Caco-2 (cell line): Measurements from ENCODE around the gene ADGRL3. TPM values are rescaled to one million over a fixed set of nuclear protein-coding genes. Genes with fewer than 3 reads are reported as not detected.

Experiments
- BruUV-seq: library from RNA; stranded (reverse); fragments of 400-500 nt; replicated peaks from 2 replicates; lab custom pipeline; 2021; lab: Mats Ljungman, UMichigan
- CTCF ChIA-PET: fragments of 300-600 bp; sonication (Branson Sonifier 250); formaldehyde crosslinking; loops from one replicate; lab custom pipeline; 2022; ENCODE audit warnings: antibody characterized with exemption; lab: Charles Lee
- POLR2A ChIA-PET: fragments of 300-600 bp; sonication (Branson Sonifier 250); formaldehyde crosslinking; loops from one replicate; lab custom pipeline; 2022; ENCODE audit warnings: antibody characterized with exemption; lab: Charles Lee
- DNase-seq, 2 experiments: peaks; one replicate each; pipeline versions ENCODE4 v3.0.0 to v3.0.0-alpha.2; 2020 to 2022
- H3K27me3 ChIP-seq: replicated peaks from 2 replicates; pipeline ENCODE4 v1.6.0; 2011; ENCODE audit warnings: low read length; ENCODE audit not compliant: control insufficient read depth, insufficient read depth
- H3K36me3 ChIP-seq: 2 replicates; pipeline ENCODE4 v1.5.1; 2011; ENCODE audit warnings: low read length; ENCODE audit not compliant: control insufficient read depth, insufficient read depth
- H3K4me1 ChIP-seq: fragments of 250-450 bp; sonication (Bioruptor Pico); 2 replicates; pipeline ENCODE4 v1.5.1; 2020; ENCODE audit warnings: mild to moderate bottlenecking
- H3K4me3 ChIP-seq: 2 replicates; pipeline ENCODE4 v1.5.1; 2011; ENCODE audit warnings: low read depth, mild to moderate bottlenecking, control low read depth, low read length
- H3K9me3 ChIP-seq: fragments of 250-450 bp; sonication (Bioruptor Pico); 2 replicates; pipeline ENCODE4 v1.5.1; 2020; ENCODE audit warnings: mild to moderate bottlenecking, moderate library complexity
- H3K27ac Mint-ChIP-seq: one replicate; pipeline ENCODE4 v1.8.0; 2022; ENCODE audit warnings: mixed read lengths; ENCODE audit not compliant: unreplicated experiment
- H3K27me3 Mint-ChIP-seq: one replicate; pipeline ENCODE4 v1.8.0; 2022; ENCODE audit warnings: mixed read lengths; ENCODE audit not compliant: insufficient read depth, unreplicated experiment
- H3K36me3 Mint-ChIP-seq: one replicate; pipeline ENCODE4 v1.8.0; 2022; ENCODE audit warnings: mild to moderate bottlenecking, mixed read lengths; ENCODE audit not compliant: insufficient read depth, unreplicated experiment
- H3K4me1 Mint-ChIP-seq: one replicate; pipeline ENCODE4 v1.8.0; 2022; ENCODE audit warnings: low read depth, mixed read lengths; ENCODE audit not compliant: unreplicated experiment
- H3K4me3 Mint-ChIP-seq: one replicate; pipeline ENCODE4 v1.8.0; 2022; ENCODE audit warnings: mild to moderate bottlenecking, moderate library complexity, mixed read lengths; ENCODE audit not compliant: unreplicated experiment
- H3K9me3 Mint-ChIP-seq: one replicate; pipeline ENCODE4 v1.8.0; 2022; ENCODE audit warnings: mixed read lengths; ENCODE audit not compliant: unreplicated experiment
- intact Hi-C: fragments of 100-400 bp; cut with micrococcal nuclease; formaldehyde crosslinking; loops from one replicate; pipeline ENCODE4 v1.10.0; 2022; ENCODE audit not compliant: unreplicated experiment
- total RNA-seq: library from RNA; stranded (reverse); gene quantifications from 2 replicates; pipeline ENCODE4 v1.2.3, GENCODE V29; 2022
- TF ChIP-seq, protein P1 (sequence below), 2 experiments: fragments of 200-600 bp in 1 of 2; IDR thresholded peaks; 1 replicate in 1 of 2; 2 replicates in 1 of 2; pipeline versions ENCODE4 v1.5.1 to v1.8.0; 2011 to 2022; ENCODE audit warnings: antibody characterized with exemption in 1 of 2, control low read depth in 1 of 2, inconsistent platforms in 1 of 2, low read depth in 1 of 2, low read length in 1 of 2, mild to moderate bottlenecking in 1 of 2, moderate library complexity in 1 of 2; ENCODE audit not compliant: insufficient read depth in 1 of 2, severe bottlenecking in 1 of 2, unreplicated experiment in 1 of 2

The ADGRL3 gene
- total RNA-seq, 1 experiment from 2014 or later, result 1.5 TPM

DNA sequence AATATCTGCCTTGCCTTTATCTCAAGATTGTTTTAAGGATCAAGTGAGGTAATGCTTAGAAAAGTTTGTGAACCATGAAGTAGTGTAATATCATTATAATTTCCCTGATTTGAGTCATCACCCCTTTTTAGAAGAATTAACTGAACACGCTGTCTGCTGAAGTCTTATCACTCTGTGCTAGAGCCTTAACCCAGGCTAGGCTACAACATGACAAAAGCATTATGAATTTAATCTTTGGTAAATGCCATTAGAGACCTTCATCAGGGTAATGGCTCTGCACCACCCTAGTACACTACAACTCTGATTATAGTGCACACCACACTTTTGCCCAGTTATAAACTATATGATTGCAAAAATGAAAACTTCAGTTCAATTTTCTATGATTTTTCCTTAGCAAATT is 118.3 kb downstream of the ADGRL3 start:
- H3K27me3 Mint-ChIP-seq, result no peaks in the 10 kb centered on the region
- TF ChIP-seq, protein P1, sequence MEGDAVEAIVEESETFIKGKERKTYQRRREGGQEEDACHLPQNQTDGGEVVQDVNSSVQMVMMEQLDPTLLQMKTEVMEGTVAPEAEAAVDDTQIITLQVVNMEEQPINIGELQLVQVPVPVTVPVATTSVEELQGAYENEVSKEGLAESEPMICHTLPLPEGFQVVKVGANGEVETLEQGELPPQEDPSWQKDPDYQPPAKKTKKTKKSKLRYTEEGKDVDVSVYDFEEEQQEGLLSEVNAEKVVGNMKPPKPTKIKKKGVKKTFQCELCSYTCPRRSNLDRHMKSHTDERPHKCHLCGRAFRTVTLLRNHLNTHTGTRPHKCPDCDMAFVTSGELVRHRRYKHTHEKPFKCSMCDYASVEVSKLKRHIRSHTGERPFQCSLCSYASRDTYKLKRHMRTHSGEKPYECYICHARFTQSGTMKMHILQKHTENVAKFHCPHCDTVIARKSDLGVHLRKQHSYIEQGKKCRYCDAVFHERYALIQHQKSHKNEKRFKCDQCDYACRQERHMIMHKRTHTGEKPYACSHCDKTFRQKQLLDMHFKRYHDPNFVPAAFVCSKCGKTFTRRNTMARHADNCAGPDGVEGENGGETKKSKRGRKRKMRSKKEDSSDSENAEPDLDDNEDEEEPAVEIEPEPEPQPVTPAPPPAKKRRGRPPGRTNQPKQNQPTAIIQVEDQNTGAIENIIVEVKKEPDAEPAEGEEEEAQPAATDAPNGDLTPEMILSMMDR (IDR thresholded peaks at IDR 0.05; ENCODE audit: insufficient read depth in 1 of 2, low read depth in 1 of 2, low read length in 1 of 2, severe bottlenecking in 1 of 2, unreplicated experiment in 1 of 2), result no peak
- intact Hi-C loops, result no loop called here
- no peaks in the 10 kb centered on the region for H3K4me1 ChIP-seq
- H3K36me3 ChIP-seq, result no peaks in the 10 kb centered on the region
- no peak for DNase-seq
- H3K27ac Mint-ChIP-seq, result no peak overlapping the region
- H3K4me3 ChIP-seq, result no peak overlapping the region
- H3K9me3 ChIP-seq, result peaks cover 1% of the 10 kb centered on the region; the same call in 1 of the 2 replicates
- BruUV-seq, result no TSS peak
- no peaks in the 10 kb centered on the region for H3K36me3 Mint-ChIP-seq
- H3K27me3 ChIP-seq, result no peaks in the 10 kb centered on the region
- ChIA-PET POLR2A (no interaction called here), CTCF (no interaction called here)
- H3K9me3 Mint-ChIP-seq, result peaks cover 3% of the 10 kb centered on the region
- H3K4me1 Mint-ChIP-seq, result no peaks in the 10 kb centered on the region
- no peak overlapping the region for H3K4me3 Mint-ChIP-seq

DNA sequence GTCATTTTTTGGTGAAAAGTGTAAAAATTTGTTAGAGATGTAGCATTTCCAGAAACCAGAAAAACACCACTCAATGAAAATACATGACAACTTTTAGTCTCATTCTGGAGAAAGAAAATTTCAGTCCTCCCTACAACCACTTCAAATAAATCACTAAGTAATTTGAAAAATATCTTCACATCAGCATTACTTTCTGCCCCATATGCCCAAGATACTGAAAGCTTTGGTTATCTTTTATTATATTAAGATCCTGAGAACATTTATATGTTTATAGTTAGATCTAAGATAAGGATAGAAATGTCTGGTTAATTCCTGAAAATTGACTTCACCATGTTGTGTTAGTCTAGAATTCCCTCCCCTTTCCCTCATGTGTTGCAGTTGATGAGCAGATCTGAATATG is 119.0 kb downstream of the ADGRL3 start:
- Histone ChIP-seq H3K4me3 (no peak overlapping the region), H3K4me1 (no peaks in the 10 kb centered on the region), H3K36me3 (no peaks in the 10 kb centered on the region), H3K27me3 (no peaks in the 10 kb centered on the region), H3K9me3 (peaks cover 5% of the 10 kb centered on the region; the same call in 1 of the 2 replicates)
- H3K4me3 Mint-ChIP-seq, result no peak overlapping the region
- ChIA-PET CTCF (no interaction called here), POLR2A (no interaction called here)
- no peaks in the 10 kb centered on the region for H3K27me3 Mint-ChIP-seq
- peaks cover 10% of the 10 kb centered on the region for H3K9me3 Mint-ChIP-seq
- no peak for DNase-seq
- no peaks in the 10 kb centered on the region for H3K4me1 Mint-ChIP-seq
- intact Hi-C loops, result no loop called here
- no peaks in the 10 kb centered on the region for H3K36me3 Mint-ChIP-seq
- TF ChIP-seq, protein P1 (IDR thresholded peaks at IDR 0.05; ENCODE audit: insufficient read depth in 1 of 2, low read depth in 1 of 2, low read length in 1 of 2, severe bottlenecking in 1 of 2, unreplicated experiment in 1 of 2), result no peak
- no peak overlapping the region for H3K27ac Mint-ChIP-seq
- BruUV-seq, result no TSS peak

DNA sequence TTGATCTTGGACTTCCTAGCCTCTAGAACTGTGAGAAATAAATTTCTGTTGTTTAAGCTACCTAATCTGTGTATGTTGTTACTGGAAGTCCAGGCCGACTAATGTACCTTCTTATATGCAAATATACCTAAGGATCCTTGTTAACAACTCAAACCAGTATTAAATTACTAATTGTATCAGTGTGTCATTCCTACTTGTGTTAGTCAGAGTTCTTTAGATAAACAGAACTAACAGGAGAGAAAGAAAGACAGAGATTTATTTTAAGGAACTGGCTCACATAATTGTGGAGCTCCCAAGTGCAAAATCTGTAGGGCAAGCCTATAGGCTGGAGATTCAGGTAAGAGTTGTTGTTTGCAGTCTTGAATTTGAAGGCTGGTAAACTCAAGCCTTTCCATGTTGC is 120.0 kb downstream of the ADGRL3 start:
- Histone ChIP-seq H3K9me3 (peaks cover 5% of the 10 kb centered on the region; the same call in 1 of the 2 replicates), H3K4me3 (no peak overlapping the region), H3K27me3 (no peaks in the 10 kb centered on the region), H3K36me3 (no peaks in the 10 kb centered on the region), H3K4me1 (no peaks in the 10 kb centered on the region)
- no peak for DNase-seq
- Mint-ChIP-seq H3K4me1 (no peaks in the 10 kb centered on the region), H3K27me3 (no peaks in the 10 kb centered on the region), H3K27ac (no peak overlapping the region), H3K36me3 (no peaks in the 10 kb centered on the region), H3K9me3 (peaks cover 11% of the 10 kb centered on the region), H3K4me3 (no peak overlapping the region)
- TF ChIP-seq, protein P1 (IDR thresholded peaks at IDR 0.05; ENCODE audit: insufficient read depth in 1 of 2, low read depth in 1 of 2, low read length in 1 of 2, severe bottlenecking in 1 of 2, unreplicated experiment in 1 of 2), result no peak
- CTCF ChIA-PET, result interaction anchor here (0.5 kb wide), 1 partner anchor 372 kb away, joined by 3 read pairs; no protein-coding TSS in a partner anchor
- intact Hi-C loops, result no loop called here
- BruUV-seq, result no TSS peak
- POLR2A ChIA-PET, result no interaction called here
